GM23338 (cell line): ENCODE measurements around the gene HEATR9. TPM values are rescaled to one million over a fixed set of nuclear protein-coding genes. Genes with fewer than 3 reads are reported as not detected.

Source experiments
- ATAC-seq: fragments of 200-7000 bp; cut with Tn5 transposase; 3 replicates; pipeline ENCODE4 v1.9.1; 2020
- DNase-seq: peaks from one replicate; pipeline ENCODE4 v3.0.0-alpha.2; 2015; ENCODE audit warnings: low spot score
- H2AFZ ChIP-seq: fragments of 200-600 bp; sonication (generic); 2 replicates; pipeline ENCODE4 v1.8.0; 2016; ENCODE audit warnings: antibody characterized with exemption, mild to moderate bottlenecking, moderate library complexity
- H3F3A ChIP-seq: fragments of 200-600 bp; sonication (generic); replicated peaks from 2 replicates; pipeline ENCODE4 v1.8.0; 2017; ENCODE audit warnings: antibody characterized with exemption, mixed run types, low read depth
- H3K27ac ChIP-seq: fragments of 200-600 bp; sonication (generic); 2 replicates; pipeline ENCODE4 v1.6.1; 2016; ENCODE audit warnings: low read depth
- H3K27me3 ChIP-seq: fragments of 200-600 bp; sonication (generic); 2 replicates; pipeline ENCODE4 v1.8.0; 2016; ENCODE audit warnings: mild to moderate bottlenecking, mixed run types, moderate library complexity; ENCODE audit not compliant: insufficient read depth
- H3K36me3 ChIP-seq: fragments of 200-600 bp; sonication (generic); 2 replicates; pipeline ENCODE4 v1.8.0; 2016; ENCODE audit warnings: mild to moderate bottlenecking; ENCODE audit not compliant: insufficient read depth
- H3K4me1 ChIP-seq: fragments of 200-600 bp; sonication (generic); 2 replicates; pipeline ENCODE4 v1.8.0; 2016; ENCODE audit warnings: mild to moderate bottlenecking, moderate library complexity; ENCODE audit not compliant: insufficient read depth
- H3K4me2 ChIP-seq: fragments of 200-600 bp; sonication (generic); 2 replicates; pipeline ENCODE4 v1.7.1; 2017; ENCODE audit warnings: mixed run types
- H3K4me3 ChIP-seq: fragments of 200-600 bp; sonication (generic); 2 replicates; pipeline ENCODE4 v1.6.1; 2016; ENCODE audit warnings: mixed run types
- H3K79me2 ChIP-seq: fragments of 200-600 bp; sonication (generic); replicated peaks from 2 replicates; pipeline ENCODE4 v1.8.0; 2017; ENCODE audit warnings: mild to moderate bottlenecking; ENCODE audit not compliant: insufficient read depth
- H3K9me2 ChIP-seq: fragments of 200-600 bp; sonication (generic); 2 replicates; pipeline ENCODE4 v1.8.0; 2017; ENCODE audit not compliant: insufficient read depth
- H4K20me1 ChIP-seq: fragments of 200-600 bp; sonication (generic); replicated peaks from 2 replicates; pipeline ENCODE4 v1.8.0; 2017; ENCODE audit warnings: mild to moderate bottlenecking; ENCODE audit not compliant: insufficient read depth
- H3K27ac Mint-ChIP-seq: 2 replicates; pipeline ENCODE4 v1.8.0; 2020; ENCODE audit warnings: inconsistent platforms, mild to moderate bottlenecking, moderate library complexity, mixed read lengths
- H3K27me3 Mint-ChIP-seq: 3 replicates; pipeline ENCODE4 v1.8.0; 2022; ENCODE audit warnings: low read depth, mild to moderate bottlenecking, moderate library complexity, mixed read lengths, inconsistent platforms; ENCODE audit not compliant: insufficient read depth, poor library complexity
- H3K36me3 Mint-ChIP-seq: 3 replicates; pipeline ENCODE4 v1.8.0; 2021; ENCODE audit warnings: low read depth, mild to moderate bottlenecking, inconsistent platforms, moderate library complexity, mixed read lengths
- H3K4me1 Mint-ChIP-seq: 3 replicates; pipeline ENCODE4 v1.8.0; 2020; ENCODE audit warnings: mild to moderate bottlenecking, inconsistent platforms, mixed read lengths
- H3K4me3 Mint-ChIP-seq: 3 replicates; pipeline ENCODE4 v1.8.0; 2021; ENCODE audit warnings: moderate library complexity, mild to moderate bottlenecking, inconsistent platforms, mixed read lengths
- H3K9me3 Mint-ChIP-seq: 3 replicates; pipeline ENCODE4 v1.8.0; 2020; ENCODE audit warnings: moderate library complexity, mild to moderate bottlenecking, inconsistent platforms, mixed read lengths
- CREB1 ChIP-seq: fragments of 250-450 bp; sonication (Bioruptor Pico); IDR thresholded peaks from 2 replicates; pipeline ENCODE4 v1.5.0; 2020; ENCODE audit warnings: low read depth, mild to moderate bottlenecking, moderate library complexity
- EZH2 ChIP-seq: fragments of 200-600 bp; sonication (generic); IDR thresholded peaks from one replicate; pipeline ENCODE4 v1.8.0; 2017; ENCODE audit warnings: antibody characterized with exemption, mild to moderate bottlenecking, low read depth; ENCODE audit not compliant: unreplicated experiment
- JUNB ChIP-seq: IDR thresholded peaks from one replicate; pipeline ENCODE4 v1.6.1; 2016; ENCODE audit warnings: antibody characterized with exemption; ENCODE audit not compliant: unreplicated experiment
- POLR2AphosphoS5 ChIP-seq: IDR thresholded peaks from 2 replicates; pipeline ENCODE4 v1.6.1; 2016; ENCODE audit warnings: antibody characterized with exemption, low read depth
- STAT1 ChIP-seq: IDR thresholded peaks from one replicate; pipeline ENCODE4 v1.6.1; 2016; ENCODE audit warnings: antibody characterized with exemption; ENCODE audit not compliant: unreplicated experiment
- ZNF114 ChIP-seq: fragments of 250-450 bp; sonication (Bioruptor Pico); IDR thresholded peaks from 2 replicates; pipeline ENCODE4 v1.5.0; 2020; ENCODE audit warnings: mild to moderate bottlenecking, moderate library complexity
- polyA plus RNA-seq: library from polyadenylated mRNA; unstranded; fragments of >200 nt; fragmentation: Nextera tagmentation; extraction: Ambion mirVana; gene quantifications from 2 replicates; pipeline ENCODE4 v1.2.1, GENCODE V29; 2016
- total RNA-seq: library from RNA; depleted of rRNA; stranded (reverse); fragments of >200 nt; shearing (Covaris generic); gene quantifications from 2 replicates; pipeline ENCODE4 v1.2.3, GENCODE V29; 2014
- TF ChIP-seq, protein P1 (sequence below): fragments of 250-450 bp; sonication (Bioruptor Pico); IDR thresholded peaks from 2 replicates; pipeline ENCODE4 v1.5.0; 2020; ENCODE audit warnings: mild to moderate bottlenecking, moderate library complexity

The HEATR9 gene
- total and polyA plus RNA-seq, 2 experiments from 2014 or later, result not detected

DNA sequence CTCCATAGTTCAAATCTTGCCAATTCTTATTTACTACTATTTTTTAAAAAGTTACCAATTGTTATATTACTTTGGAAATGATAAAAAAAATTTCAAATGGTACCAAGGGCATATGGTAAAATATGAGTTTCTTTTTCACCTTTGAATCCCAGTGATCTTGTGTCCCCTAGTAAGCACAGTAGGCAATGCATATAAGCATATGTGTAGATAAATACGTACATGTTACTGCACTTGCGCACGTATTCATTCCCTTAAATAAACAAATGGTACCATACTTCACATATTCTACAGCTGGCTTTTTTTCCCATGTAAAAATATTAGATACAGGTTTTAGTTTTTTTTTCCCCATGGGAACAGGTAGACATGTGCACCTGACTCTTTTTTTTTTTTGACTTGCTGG, 27.6 kb downstream of the HEATR9 start (continued):
- TF ChIP-seq, protein P1, sequence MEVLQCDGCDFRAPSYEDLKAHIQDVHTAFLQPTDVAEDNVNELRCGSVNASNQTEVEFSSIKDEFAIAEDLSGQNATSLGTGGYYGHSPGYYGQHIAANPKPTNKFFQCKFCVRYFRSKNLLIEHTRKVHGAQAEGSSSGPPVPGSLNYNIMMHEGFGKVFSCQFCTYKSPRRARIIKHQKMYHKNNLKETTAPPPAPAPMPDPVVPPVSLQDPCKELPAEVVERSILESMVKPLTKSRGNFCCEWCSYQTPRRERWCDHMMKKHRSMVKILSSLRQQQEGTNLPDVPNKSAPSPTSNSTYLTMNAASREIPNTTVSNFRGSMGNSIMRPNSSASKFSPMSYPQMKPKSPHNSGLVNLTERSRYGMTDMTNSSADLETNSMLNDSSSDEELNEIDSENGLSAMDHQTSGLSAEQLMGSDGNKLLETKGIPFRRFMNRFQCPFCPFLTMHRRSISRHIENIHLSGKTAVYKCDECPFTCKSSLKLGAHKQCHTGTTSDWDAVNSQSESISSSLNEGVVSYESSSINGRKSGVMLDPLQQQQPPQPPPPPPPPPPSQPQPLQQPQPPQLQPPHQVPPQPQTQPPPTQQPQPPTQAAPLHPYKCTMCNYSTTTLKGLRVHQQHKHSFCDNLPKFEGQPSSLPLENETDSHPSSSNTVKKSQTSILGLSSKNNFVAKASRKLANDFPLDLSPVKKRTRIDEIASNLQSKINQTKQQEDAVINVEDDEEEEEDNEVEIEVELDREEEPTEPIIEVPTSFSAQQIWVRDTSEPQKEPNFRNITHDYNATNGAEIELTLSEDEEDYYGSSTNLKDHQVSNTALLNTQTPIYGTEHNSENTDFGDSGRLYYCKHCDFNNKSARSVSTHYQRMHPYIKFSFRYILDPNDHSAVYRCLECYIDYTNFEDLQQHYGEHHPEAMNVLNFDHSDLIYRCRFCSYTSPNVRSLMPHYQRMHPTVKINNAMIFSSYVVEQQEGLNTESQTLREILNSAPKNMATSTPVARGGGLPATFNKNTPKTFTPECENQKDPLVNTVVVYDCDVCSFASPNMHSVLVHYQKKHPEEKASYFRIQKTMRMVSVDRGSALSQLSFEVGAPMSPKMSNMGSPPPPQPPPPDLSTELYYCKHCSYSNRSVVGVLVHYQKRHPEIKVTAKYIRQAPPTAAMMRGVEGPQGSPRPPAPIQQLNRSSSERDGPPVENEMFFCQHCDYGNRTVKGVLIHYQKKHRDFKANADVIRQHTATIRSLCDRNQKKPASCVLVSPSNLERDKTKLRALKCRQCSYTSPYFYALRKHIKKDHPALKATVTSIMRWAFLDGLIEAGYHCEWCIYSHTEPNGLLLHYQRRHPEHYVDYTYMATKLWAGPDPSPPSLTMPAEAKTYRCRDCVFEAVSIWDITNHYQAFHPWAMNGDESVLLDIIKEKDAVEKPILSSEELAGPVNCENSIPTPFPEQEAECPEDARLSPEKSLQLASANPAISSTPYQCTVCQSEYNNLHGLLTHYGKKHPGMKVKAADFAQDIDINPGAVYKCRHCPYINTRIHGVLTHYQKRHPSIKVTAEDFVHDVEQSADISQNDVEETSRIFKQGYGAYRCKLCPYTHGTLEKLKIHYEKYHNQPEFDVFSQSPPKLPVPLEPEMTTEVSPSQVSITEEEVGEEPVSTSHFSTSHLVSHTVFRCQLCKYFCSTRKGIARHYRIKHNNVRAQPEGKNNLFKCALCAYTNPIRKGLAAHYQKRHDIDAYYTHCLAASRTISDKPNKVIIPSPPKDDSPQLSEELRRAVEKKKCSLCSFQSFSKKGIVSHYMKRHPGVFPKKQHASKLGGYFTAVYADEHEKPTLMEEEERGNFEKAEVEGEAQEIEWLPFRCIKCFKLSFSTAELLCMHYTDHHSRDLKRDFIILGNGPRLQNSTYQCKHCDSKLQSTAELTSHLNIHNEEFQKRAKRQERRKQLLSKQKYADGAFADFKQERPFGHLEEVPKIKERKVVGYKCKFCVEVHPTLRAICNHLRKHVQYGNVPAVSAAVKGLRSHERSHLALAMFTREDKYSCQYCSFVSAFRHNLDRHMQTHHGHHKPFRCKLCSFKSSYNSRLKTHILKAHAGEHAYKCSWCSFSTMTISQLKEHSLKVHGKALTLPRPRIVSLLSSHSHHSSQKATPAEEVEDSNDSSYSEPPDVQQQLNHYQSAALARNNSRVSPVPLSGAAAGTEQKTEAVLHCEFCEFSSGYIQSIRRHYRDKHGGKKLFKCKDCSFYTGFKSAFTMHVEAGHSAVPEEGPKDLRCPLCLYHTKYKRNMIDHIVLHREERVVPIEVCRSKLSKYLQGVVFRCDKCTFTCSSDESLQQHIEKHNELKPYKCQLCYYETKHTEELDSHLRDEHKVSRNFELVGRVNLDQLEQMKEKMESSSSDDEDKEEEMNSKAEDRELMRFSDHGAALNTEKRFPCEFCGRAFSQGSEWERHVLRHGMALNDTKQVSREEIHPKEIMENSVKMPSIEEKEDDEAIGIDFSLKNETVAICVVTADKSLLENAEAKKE (CRISPR knock-in tag), result no peak
- TF ChIP-seq POLR2AphosphoS5, result no peak

GRCh38 chr17:35825206-35825605, 43.5 kb downstream of the HEATR9 start:
- no peak overlapping the region for H3K4me3 Mint-ChIP-seq
- H3K79me2 ChIP-seq, result peaks cover 79% of the 10 kb centered on the region
- no peaks in the 10 kb centered on the region for H3K9me3 Mint-ChIP-seq
- no peak overlapping the region for H3K27ac Mint-ChIP-seq
- peaks cover 40% of the 10 kb centered on the region for H4K20me1 ChIP-seq
- TF ChIP-seq JUNB (no peak), ZNF114 (CRISPR knock-in tag) (no peak)
- H3K36me3 ChIP-seq, result peaks cover 76% of the 10 kb centered on the region
- H3K27ac ChIP-seq, result no peak overlapping the region
- no peak overlapping the region for H3K4me3 ChIP-seq
- DNase-seq (no peak), ATAC-seq (no peak)
- H3K4me2 ChIP-seq, result no peak overlapping the region
- H3K27me3 ChIP-seq, result no peaks in the 10 kb centered on the region
- H3K4me1 ChIP-seq, result no peaks in the 10 kb centered on the region
- no peaks in the 10 kb centered on the region for H3K9me2 ChIP-seq
- H2AFZ ChIP-seq, result no peak overlapping the region
- H3K27me3 Mint-ChIP-seq, result no peaks in the 10 kb centered on the region
- H3K4me1 Mint-ChIP-seq, result no peaks in the 10 kb centered on the region
- peaks cover 96% of the 10 kb centered on the region for H3K36me3 Mint-ChIP-seq
- H3F3A ChIP-seq, result 0 out of 2 replicates have a peak, but pooled peaks cover 4% of the 10 kb centered on the region

DNA sequence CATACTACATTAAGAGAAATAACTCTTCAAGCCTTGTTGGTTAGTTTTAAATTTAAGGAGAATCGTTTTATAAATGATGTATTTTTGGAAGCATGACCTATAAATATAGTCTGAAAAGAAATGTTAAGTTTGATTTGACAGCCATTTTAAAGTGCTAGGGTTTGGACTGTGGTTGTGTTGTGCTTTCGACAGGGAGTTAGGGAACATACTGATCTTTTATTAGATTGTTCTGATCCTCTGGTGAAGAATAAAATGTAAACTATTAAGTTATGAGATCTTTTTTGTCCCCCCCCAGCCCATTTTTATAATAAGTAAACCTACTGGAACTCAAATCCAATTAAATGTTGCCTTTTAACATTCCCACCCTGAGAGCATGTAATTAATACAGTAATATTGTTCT, 47.4 kb downstream of the HEATR9 start:
- no peak for DNase-seq
- H3K4me1 ChIP-seq, result no peaks in the 10 kb centered on the region
- no peak overlapping the region for H3K27ac ChIP-seq
- no peak for ATAC-seq
- no peaks in the 10 kb centered on the region for H3K9me2 ChIP-seq
- Mint-ChIP-seq H3K4me1 (no peaks in the 10 kb centered on the region), H3K4me3 (no peak overlapping the region), H3K36me3 (peaks cover 93% of the 10 kb centered on the region), H3K27ac (no peak overlapping the region), H3K27me3 (no peaks in the 10 kb centered on the region), H3K9me3 (no peaks in the 10 kb centered on the region)
- no peak overlapping the region for H2AFZ ChIP-seq
- H3K4me2 ChIP-seq, result no peak overlapping the region
- H3K79me2 ChIP-seq, result peaks cover 93% of the 10 kb centered on the region
- H3K27me3 ChIP-seq, result no peaks in the 10 kb centered on the region
- H4K20me1 ChIP-seq, result peaks cover 55% of the 10 kb centered on the region
- H3K36me3 ChIP-seq, result peaks cover 82% of the 10 kb centered on the region
- H3K4me3 ChIP-seq, result no peak overlapping the region
- H3F3A ChIP-seq, result 0 out of 2 replicates have a peak, but pooled peaks cover 4% of the 10 kb centered on the region
- TF ChIP-seq STAT1 (no peak), EZH2 (no peak), CREB1 (no peak)
